CD4-positive, alpha-beta T cell (primary cell): Measurements from ENCODE around the gene CMTR1. TPM values are rescaled to one million over a fixed set of nuclear protein-coding genes. Genes with fewer than 3 reads are reported as not detected.
"Not testable (repeated sequence)": the region's sequence is repeated elsewhere in the genome, so short reads cannot be mapped to it uniquely, and the experiment has no call there.

ENCODE experiments used
- ATAC-seq: fragments of 200-7000 bp; cut with Tn5 transposase; one replicate; pipeline ENCODE4 v1.10.0; 2022; ENCODE audit warnings: mild to moderate bottlenecking; ENCODE audit not compliant: poor library complexity
- CTCF ChIA-PET: fragments of 350-600 bp; sonication (Branson Sonifier 250); formaldehyde crosslinking; loops from one replicate; lab custom pipeline; 2021; ENCODE audit warnings: antibody characterized with exemption, inconsistent platforms; lab: Charles Lee
- POLR2A ChIA-PET: fragments of 350-600 bp; sonication (Branson Sonifier 250); formaldehyde crosslinking; loops from one replicate; lab custom pipeline; 2021; ENCODE audit warnings: antibody characterized with exemption, inconsistent platforms; lab: Charles Lee
- DNase-seq, 14 experiments: peaks; one replicate each; pipeline ENCODE4 v3.0.0-alpha.2; 2013 to 2020; ENCODE audit warnings: mixed read lengths in 2 of 14
- H3K27ac ChIP-seq, 2 donors: one replicate each; pipeline versions ENCODE4 v1.5.1 to v1.7.0; 2013; ENCODE audit warnings: low read length in 2 of 2, low read depth in 1 of 2, mild to moderate bottlenecking in 1 of 2
- H3K27me3 ChIP-seq, 2 experiments: 1 replicate in 1 of 2; 2 replicates in 1 of 2; pipeline versions ENCODE4 v1.6.1 to v1.7.0; 2013; ENCODE audit warnings: low read length in 2 of 2, control low read depth in 1 of 2, mild to moderate bottlenecking in 1 of 2, moderate library complexity in 1 of 2; ENCODE audit not compliant: insufficient read depth in 2 of 2, control insufficient read depth in 1 of 2
- H3K36me3 ChIP-seq: one replicate; pipeline ENCODE4 v1.6.1; 2013; ENCODE audit warnings: low read length, control low read depth; ENCODE audit not compliant: insufficient read depth
- H3K4me1 ChIP-seq: one replicate; pipeline ENCODE4 v1.6.1; 2013; ENCODE audit warnings: low read length, control low read depth; ENCODE audit not compliant: insufficient read depth
- H3K4me3 ChIP-seq: one replicate; pipeline ENCODE4 v1.5.1; 2013; ENCODE audit warnings: mild to moderate bottlenecking, low read length, moderate library complexity
- H3K9me3 ChIP-seq, 2 experiments: 1 replicate in 1 of 2; 2 replicates in 1 of 2; pipeline versions ENCODE4 v1.6.1 to v1.7.0; 2013; ENCODE audit warnings: low read length in 2 of 2, mild to moderate bottlenecking in 2 of 2, control low read depth in 1 of 2, moderate library complexity in 1 of 2; ENCODE audit not compliant: control insufficient read depth in 1 of 2, insufficient read depth in 1 of 2
- H3K27ac Mint-ChIP-seq: one replicate; pipeline ENCODE4 v1.8.0; 2020; ENCODE audit warnings: mixed read lengths
- H3K27me3 Mint-ChIP-seq: one replicate; pipeline ENCODE4 v1.8.0; 2021; ENCODE audit warnings: mixed read lengths
- H3K36me3 Mint-ChIP-seq: one replicate; pipeline ENCODE4 v1.8.0; 2021; ENCODE audit warnings: low read depth, mixed read lengths
- H3K4me1 Mint-ChIP-seq: one replicate; pipeline ENCODE4 v1.8.0; 2021; ENCODE audit warnings: low read depth, mixed read lengths
- H3K4me3 Mint-ChIP-seq: one replicate; pipeline ENCODE4 v1.8.0; 2020; ENCODE audit warnings: mild to moderate bottlenecking, mixed read lengths
- H3K9me3 Mint-ChIP-seq: one replicate; pipeline ENCODE4 v1.8.0; 2020; ENCODE audit warnings: mixed read lengths
- intact Hi-C, 2 experiments: fragments of 100-400 bp; cut with DNase I in 1 of 2; cut with micrococcal nuclease in 1 of 2; formaldehyde crosslinking; loops; one replicate each; pipeline versions ENCODE4 v1.15.1 to v1.9.0; 2023 to 2025; cut with DNase I, micrococcal nuclease
- total RNA-seq, 174 experiments: library from RNA in 2 of 174; stranded (reverse) in 2 of 174; gene quantifications; one replicate each; pipeline ENCODE4 v1.2.3 and lab custom pipeline; 2021 to 2026
- TF ChIP-seq, protein P1 (sequence below): fragments of 200-600 bp; IDR thresholded peaks from one replicate; pipeline ENCODE4 v1.8.0; 2022; ENCODE audit warnings: antibody characterized with exemption, mild to moderate bottlenecking

CMTR1 gene
- total RNA-seq, 2 experiments from 2014 or later, result 79.7 to 80.3 TPM

DNA sequence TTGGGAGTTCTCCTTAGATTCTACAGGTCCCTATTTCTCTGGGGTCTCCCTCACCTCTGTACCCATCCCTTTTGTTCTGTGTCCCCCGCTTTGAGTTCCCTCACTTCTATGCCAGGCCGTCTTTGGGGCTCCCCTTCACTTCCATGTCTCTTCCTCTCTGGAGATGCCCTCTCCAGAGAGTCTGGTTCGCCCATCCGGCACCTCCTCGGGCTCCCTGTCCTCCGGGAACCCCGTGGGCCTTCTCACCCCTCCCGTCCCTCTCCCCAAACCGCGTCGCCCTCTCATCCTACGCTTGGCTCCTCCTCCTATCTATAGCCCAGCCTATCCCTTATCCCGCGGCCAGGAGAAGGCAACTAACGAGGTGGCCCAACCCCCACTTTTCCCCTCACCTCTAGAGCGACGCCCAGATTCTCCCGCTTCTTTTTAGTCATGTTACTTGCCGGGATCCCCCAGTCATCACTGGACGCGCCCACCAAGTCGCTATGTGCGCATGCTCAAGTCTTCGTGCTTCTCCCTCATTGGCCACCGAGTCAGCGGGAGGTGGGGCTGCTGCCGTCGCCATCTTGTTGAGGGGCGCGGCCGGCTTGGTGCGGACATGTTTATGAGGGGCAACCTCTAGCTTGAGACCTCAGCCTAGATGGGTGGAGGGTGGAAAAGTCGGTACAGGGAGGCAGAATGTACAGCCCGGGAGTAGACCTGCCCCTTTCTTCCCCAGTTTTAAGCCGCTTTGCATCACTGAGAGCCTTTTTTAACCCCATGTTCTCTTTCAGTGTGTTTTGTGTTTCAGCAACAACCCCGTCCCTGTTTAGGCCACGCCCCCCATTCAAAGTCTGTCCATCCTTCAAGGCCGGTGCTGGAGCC, 66.6 kb downstream of the CMTR1 start, which contains the start of gene CCDC167:
Gene CCDC167 (minus strand): TSS at position 461 of the 861 bp plus-strand sequence. CDS start 30 bp downstream, at position 431.
- DNase-seq (peak; percentile 90 to 98 (median 94)), ATAC-seq (peak; percentile 66)
- no peaks in the 10 kb centered on the region for H3K36me3 ChIP-seq
- CTCF ChIA-PET, result interaction anchor here (1.1 to 10.5 kb wide), 2 partner anchors 18 to 66 kb away, joined by 6 to 101 read pairs; no protein-coding TSS in a partner anchor
- H3K4me3 ChIP-seq, result peak within 1 kb of the TSS; percentile 86
- Mint-ChIP-seq H3K27ac (peak within 1 kb of the TSS; percentile 97), H3K4me1 (peaks cover 79% of the 10 kb centered on the region), H3K4me3 (peak within 1 kb of the TSS; percentile 93), H3K9me3 (no peaks in the 10 kb centered on the region), H3K27me3 (no peaks in the 10 kb centered on the region), H3K36me3 (peaks cover 5% of the 10 kb centered on the region)
- H3K27ac ChIP-seq, result peak within 1 kb of the TSS; percentile 77 to 81
- TF ChIP-seq, protein P1, sequence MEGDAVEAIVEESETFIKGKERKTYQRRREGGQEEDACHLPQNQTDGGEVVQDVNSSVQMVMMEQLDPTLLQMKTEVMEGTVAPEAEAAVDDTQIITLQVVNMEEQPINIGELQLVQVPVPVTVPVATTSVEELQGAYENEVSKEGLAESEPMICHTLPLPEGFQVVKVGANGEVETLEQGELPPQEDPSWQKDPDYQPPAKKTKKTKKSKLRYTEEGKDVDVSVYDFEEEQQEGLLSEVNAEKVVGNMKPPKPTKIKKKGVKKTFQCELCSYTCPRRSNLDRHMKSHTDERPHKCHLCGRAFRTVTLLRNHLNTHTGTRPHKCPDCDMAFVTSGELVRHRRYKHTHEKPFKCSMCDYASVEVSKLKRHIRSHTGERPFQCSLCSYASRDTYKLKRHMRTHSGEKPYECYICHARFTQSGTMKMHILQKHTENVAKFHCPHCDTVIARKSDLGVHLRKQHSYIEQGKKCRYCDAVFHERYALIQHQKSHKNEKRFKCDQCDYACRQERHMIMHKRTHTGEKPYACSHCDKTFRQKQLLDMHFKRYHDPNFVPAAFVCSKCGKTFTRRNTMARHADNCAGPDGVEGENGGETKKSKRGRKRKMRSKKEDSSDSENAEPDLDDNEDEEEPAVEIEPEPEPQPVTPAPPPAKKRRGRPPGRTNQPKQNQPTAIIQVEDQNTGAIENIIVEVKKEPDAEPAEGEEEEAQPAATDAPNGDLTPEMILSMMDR, result no peak
- H3K27me3 ChIP-seq, result no peaks in the 10 kb centered on the region
- peaks cover 87% of the 10 kb centered on the region for H3K4me1 ChIP-seq
- intact Hi-C loops, result loop anchor here (1.0 to 5.0 kb wide), 5 partner anchors 17 to 318 kb away; partner anchors contain the start of genes CMTR1 (in 1 of the 2) and ZFAND3 (in 1 of the 2)
- POLR2A ChIA-PET, result interaction anchor here (0.8 to 10.6 kb wide), 7 partner anchors 9 to 67 kb away, joined by 3 to 330 read pairs (median 4); partner anchors contain the start of gene CMTR1
- no peaks in the 10 kb centered on the region for H3K9me3 ChIP-seq

DNA sequence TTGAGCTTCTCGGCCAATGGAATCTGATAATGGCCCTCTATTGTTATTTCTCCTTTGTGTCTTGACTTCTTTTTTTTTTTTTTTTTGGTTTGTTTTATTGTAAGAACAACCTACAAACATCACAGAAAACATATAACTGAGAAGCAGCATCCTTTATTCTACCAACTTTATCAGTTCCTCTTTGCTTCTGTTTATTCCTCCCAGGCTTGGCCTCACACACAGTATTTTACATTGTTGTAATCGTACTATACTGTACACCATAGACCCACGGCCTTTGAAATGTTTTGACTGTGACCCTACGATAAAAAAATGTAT, 67.2 kb downstream of the CMTR1 start:
- Mint-ChIP-seq H3K4me3 (peak overlapping the region; percentile 93), H3K36me3 (peaks cover 5% of the 10 kb centered on the region), H3K27me3 (no peaks in the 10 kb centered on the region), H3K9me3 (no peaks in the 10 kb centered on the region), H3K4me1 (peaks cover 80% of the 10 kb centered on the region), H3K27ac (peak overlapping the region; percentile 97)
- H3K4me1 ChIP-seq, result peaks cover 93% of the 10 kb centered on the region
- ATAC-seq (no peak), DNase-seq (no peak)
- peak overlapping the region; percentile 86 for H3K4me3 ChIP-seq
- H3K27me3 ChIP-seq, result no peaks in the 10 kb centered on the region
- H3K36me3 ChIP-seq, result no peaks in the 10 kb centered on the region
- TF ChIP-seq, protein P1, result no peak
- POLR2A ChIA-PET, result interaction anchor here (0.8 to 10.6 kb wide), 7 partner anchors 8 to 67 kb away, joined by 3 to 330 read pairs (median 4); partner anchors contain the start of gene CMTR1
- no peaks in the 10 kb centered on the region for H3K9me3 ChIP-seq
- intact Hi-C loops, result loop anchor here (1.0 to 5.0 kb wide), 3 partner anchors 16 to 67 kb away; no protein-coding TSS in a partner anchor
- CTCF ChIA-PET, result interaction anchor here (1.1 to 10.5 kb wide), 2 partner anchors 18 to 65 kb away, joined by 6 to 101 read pairs; no protein-coding TSS in a partner anchor
- peak overlapping the region; percentile 10 to 77 for H3K27ac ChIP-seq

DNA sequence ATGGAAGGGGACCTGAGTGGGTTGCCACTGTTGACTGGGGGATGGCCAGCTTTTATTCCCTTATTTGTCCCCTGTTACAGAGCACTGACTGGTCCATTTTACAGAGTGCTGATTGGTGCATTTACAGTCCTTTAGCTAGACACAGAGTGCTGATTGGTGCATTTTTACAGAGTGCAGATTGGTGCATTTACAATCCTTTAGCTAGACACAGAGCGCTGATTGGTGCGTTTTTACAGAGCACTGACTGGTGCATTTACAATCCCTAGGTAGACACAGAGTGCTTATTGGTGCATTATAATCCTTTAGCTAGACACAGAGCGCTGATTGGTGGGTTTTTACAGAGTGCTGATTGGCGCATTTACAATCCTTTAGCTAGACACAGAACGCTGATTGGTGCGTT, 67.9 kb downstream of the CMTR1 start:
- H3K27me3 Mint-ChIP-seq, H3K9me3 Mint-ChIP-seq, H3K36me3 ChIP-seq, H3K27me3 ChIP-seq, H3K4me3 Mint-ChIP-seq, DNase-seq, H3K9me3 ChIP-seq, H3K4me3 ChIP-seq, H3K36me3 Mint-ChIP-seq, ATAC-seq: not testable (repeated sequence)
- CTCF ChIA-PET, result interaction anchor here (1.0 to 10.5 kb wide), 6 partner anchors 11 to 191 kb away, joined by 3 to 101 read pairs (median 5); no protein-coding TSS in a partner anchor
- H3K4me1 ChIP-seq, result peaks cover 93% of the 10 kb centered on the region
- peak overlapping the region; percentile 97 for H3K27ac Mint-ChIP-seq
- peak overlapping the region; percentile 97 to 98 for H3K27ac ChIP-seq
- H3K4me1 Mint-ChIP-seq, result peaks cover 80% of the 10 kb centered on the region
- POLR2A ChIA-PET, result interaction anchor here (1.1 to 10.6 kb wide), 5 partner anchors 15 to 59 kb away, joined by 3 to 330 read pairs (median 3); no protein-coding TSS in a partner anchor
- intact Hi-C loops, result loop anchor here (1.0 to 5.0 kb wide), 3 partner anchors 15 to 66 kb away; no protein-coding TSS in a partner anchor
